Left kidney (tissue), 2 donors: ENCODE results near the gene PLCG1. TPM values are rescaled to one million over a fixed set of nuclear protein-coding genes. Genes with fewer than 3 reads are reported as not detected.

Source experiments
- DNase-seq: peaks from one replicate; pipeline ENCODE4 v3.0.0-alpha.2; 2013
- polyA plus RNA-seq: library from polyadenylated mRNA; unstranded; fragments of 120-200 nt; gene quantifications from one replicate; pipeline ENCODE4 v1.2.1, GENCODE V29; 2013; ENCODE audit not compliant: insufficient read length

Gene PLCG1
- polyA plus RNA-seq, 1 donor: 206 TPM

- no peak for DNase-seq
These were observed 29.1 kb downstream of the PLCG1 start for GRCh38 chr20:41166201-41167117.

- no peak for DNase-seq
These were observed 29.8 kb downstream of the PLCG1 start for GRCh38 chr20:41167118-41167470.

GRCh38 chr20:41167481-41168253 is 30.3 kb downstream of the PLCG1 start:
- DNase-seq: no peak

- no peak for DNase-seq
These were observed 31.2 kb downstream of the PLCG1 start for GRCh38 chr20:41168281-41169161.

- DNase-seq: no peak
These were observed 31.9 kb downstream of the PLCG1 start for GRCh38 chr20:41169162-41169690.

- DNase-seq: no peak
These were observed 32.5 kb downstream of the PLCG1 start for GRCh38 chr20:41169791-41170351.

- no peak for DNase-seq
These were observed 33.2 kb downstream of the PLCG1 start for GRCh38 chr20:41170386-41171105.

GRCh38 chr20:41171736-41172295 is 34.5 kb downstream of the PLCG1 start:
- DNase-seq: no peak

GRCh38 chr20:41172296-41173140 is 35.2 kb downstream of the PLCG1 start:
- DNase-seq: no peak

GRCh38 chr20:41173161-41173721 is 35.9 kb downstream of the PLCG1 start:
- peak; percentile 76 for DNase-seq

- no peak for DNase-seq
These were observed 36.5 kb downstream of the PLCG1 start for GRCh38 chr20:41173791-41174341.

GRCh38 chr20:41174373-41174772 is 37.0 kb downstream of the PLCG1 start:
- no peak for DNase-seq

- DNase-seq: no peak
These were observed 37.4 kb downstream of the PLCG1 start for GRCh38 chr20:41174782-41175181.

GRCh38 chr20:41175201-41175651 is 37.9 kb downstream of the PLCG1 start:
- no peak for DNase-seq

- DNase-seq: no peak
These were observed 38.5 kb downstream of the PLCG1 start for GRCh38 chr20:41175727-41176330.

- no peak for DNase-seq
These were observed 39.6 kb downstream of the PLCG1 start for GRCh38 chr20:41176711-41177552.

- no peak for DNase-seq
These were observed 40.3 kb downstream of the PLCG1 start for GRCh38 chr20:41177636-41178035.
